B cell (primary cell): ENCODE measurements around the gene PMPCA.

Experiments
- EZH2 ChIP-seq: IDR thresholded peaks from 2 replicates; pipeline ENCODE4 v1.6.1; 2012; ENCODE audit warnings: borderline replicate concordance, low read depth, mild to moderate bottlenecking, moderate library complexity, low read length; ENCODE audit not compliant: insufficient read depth, poor library complexity, severe bottlenecking
- TF ChIP-seq, protein P1 (sequence below): fragments of 200-600 bp; IDR thresholded peaks from one replicate; pipeline ENCODE4 v1.8.0; 2022; ENCODE audit warnings: antibody characterized with exemption, mild to moderate bottlenecking

GRCh38 chr9:136389396-136389795 is 21.1 kb upstream of the PMPCA start:
- TF ChIP-seq, protein P1, sequence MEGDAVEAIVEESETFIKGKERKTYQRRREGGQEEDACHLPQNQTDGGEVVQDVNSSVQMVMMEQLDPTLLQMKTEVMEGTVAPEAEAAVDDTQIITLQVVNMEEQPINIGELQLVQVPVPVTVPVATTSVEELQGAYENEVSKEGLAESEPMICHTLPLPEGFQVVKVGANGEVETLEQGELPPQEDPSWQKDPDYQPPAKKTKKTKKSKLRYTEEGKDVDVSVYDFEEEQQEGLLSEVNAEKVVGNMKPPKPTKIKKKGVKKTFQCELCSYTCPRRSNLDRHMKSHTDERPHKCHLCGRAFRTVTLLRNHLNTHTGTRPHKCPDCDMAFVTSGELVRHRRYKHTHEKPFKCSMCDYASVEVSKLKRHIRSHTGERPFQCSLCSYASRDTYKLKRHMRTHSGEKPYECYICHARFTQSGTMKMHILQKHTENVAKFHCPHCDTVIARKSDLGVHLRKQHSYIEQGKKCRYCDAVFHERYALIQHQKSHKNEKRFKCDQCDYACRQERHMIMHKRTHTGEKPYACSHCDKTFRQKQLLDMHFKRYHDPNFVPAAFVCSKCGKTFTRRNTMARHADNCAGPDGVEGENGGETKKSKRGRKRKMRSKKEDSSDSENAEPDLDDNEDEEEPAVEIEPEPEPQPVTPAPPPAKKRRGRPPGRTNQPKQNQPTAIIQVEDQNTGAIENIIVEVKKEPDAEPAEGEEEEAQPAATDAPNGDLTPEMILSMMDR = no peak
- no peak for TF ChIP-seq EZH2
